HG03025 (cell line): ENCODE measurements around the gene CLCN4.

Experiments
- ATAC-seq: cut with Tn5 transposase; IDR thresholded peaks from one replicate; pipeline ENCODE4 v1.9.1; 2021; ENCODE audit warnings: mild to moderate bottlenecking, moderate library complexity; ENCODE audit not compliant: unreplicated experiment, low FRiP score

CLCN4 gene

GRCh38 chrX:10165580-10166247 lies 8.9 kb downstream of the CLCN4 start:
- no peak for ATAC-seq

- no peak for ATAC-seq
Observed at GRCh38 chrX:10166248-10166716, 9.5 kb downstream of the CLCN4 start.

GRCh38 chrX:10166731-10167151 lies 10.0 kb downstream of the CLCN4 start:
- no peak for ATAC-seq

DNA sequence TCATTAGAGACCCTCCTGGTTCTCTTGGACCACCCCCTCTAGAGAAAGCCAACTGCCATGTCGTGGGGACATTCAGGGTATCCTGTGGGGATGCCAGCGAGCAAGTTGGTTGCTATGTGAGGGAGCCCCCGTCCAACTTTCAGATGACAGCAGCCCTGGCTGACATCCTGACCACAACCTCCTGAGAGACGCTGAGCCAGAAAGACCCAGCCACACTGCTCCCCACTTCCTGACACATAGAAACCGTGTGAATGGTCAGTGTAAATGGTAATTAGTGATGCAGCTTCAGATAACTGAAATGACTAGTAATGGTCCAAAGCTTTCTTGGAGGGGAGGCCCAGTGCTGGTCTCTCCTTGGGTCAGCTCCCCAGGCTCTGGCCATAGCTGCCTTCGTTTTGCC lies 10.8 kb downstream of the CLCN4 start:
- ATAC-seq = no peak

DNA sequence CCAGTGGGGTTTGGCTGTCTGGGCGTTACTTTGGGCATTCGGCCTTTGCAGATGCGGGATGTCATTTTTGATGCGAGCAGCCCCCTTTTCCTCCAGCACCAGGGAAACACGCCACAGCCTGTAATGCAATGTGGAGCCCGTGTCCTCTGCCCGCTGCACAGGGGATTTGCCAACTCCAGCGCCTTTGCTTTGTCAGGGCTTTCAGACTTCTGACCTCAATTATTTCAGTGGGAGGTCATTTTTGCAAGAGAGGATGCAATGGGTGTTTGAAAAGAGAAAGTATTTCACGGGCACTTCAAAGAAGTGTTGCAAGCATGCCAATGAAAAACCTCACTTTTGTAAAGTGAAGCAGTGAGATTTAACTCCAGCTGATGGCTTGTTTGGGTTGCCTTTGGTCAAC lies 11.5 kb downstream of the CLCN4 start:
- ATAC-seq = no peak

- ATAC-seq = no peak
Observed at GRCh38 chrX:10169175-10169574, 12.4 kb downstream of the CLCN4 start.

DNA sequence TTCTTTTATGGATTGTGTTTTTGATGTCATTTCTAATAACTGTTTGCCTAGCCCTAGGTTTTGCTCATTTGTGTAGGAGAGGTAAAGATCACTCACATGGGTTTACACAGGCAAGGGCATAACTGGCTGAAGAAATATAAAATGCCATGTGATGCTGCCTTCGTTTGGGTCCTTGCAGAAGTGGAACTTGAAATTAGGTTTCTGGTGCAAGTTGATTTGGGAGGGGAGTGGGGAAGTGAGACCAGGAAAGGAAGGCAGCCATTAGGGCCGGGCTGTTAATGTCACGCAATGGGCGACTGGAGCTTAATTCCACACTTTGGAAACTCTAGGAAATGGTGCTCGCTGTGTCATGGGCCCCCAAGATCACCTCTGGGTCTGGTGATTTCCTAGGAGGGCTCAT lies 14.5 kb downstream of the CLCN4 start:
- no peak for ATAC-seq

- ATAC-seq = no peak
Observed at GRCh38 chrX:10172877-10173276, 16.1 kb downstream of the CLCN4 start.

DNA sequence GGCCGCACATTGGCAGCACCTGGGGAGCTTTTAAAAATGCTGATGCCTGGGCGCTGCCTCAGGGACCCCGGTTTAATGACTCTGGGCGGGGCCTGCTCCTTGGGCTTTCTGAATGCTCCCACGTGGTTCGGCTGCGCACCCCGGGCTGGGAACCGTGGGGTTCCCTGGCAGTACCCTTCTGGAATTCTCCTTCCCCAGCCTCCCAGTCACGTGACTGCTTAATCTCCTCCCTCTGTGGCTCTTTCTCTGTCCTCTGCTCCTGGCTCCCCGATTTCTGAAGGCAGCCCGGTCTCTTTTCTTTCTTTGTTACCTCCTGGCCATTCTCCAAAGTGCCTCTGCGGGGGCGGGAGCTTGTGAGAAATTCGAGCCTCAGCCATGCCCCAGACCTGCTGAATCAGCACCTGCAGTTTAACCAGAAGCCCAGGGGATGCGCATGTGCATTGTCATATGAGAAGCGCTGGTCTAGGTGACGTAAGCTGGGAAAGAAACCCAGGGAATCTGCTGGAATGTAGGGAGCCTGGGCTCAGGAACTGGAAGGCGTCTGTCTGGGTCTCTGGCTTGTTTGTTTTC lies 16.6 kb downstream of the CLCN4 start:
- no peak for ATAC-seq

DNA sequence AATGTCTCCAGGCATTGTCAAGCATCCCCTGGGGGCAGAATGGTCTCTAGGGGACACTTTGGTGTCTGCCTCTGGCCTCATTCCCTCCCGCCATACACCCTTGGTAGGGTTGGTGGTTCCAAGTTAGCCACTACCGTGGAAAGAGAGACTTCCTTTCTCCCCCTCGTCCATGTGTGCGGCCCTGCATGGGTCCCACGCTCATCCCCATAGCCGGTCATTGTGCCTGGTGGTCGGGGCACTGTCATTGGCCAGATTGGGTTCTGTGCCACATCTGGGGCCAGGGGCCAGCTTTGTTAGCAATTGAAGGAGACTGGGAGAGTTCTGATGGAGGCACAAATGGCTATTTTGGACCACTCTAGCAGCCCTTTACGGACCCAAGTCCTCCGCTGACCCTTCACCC lies 17.3 kb downstream of the CLCN4 start:
- no peak for ATAC-seq

GRCh38 chrX:10174810-10175209 lies 18.0 kb downstream of the CLCN4 start:
- no peak for ATAC-seq

- ATAC-seq = no peak
Observed at GRCh38 chrX:10175319-10175871, 18.6 kb downstream of the CLCN4 start.

DNA sequence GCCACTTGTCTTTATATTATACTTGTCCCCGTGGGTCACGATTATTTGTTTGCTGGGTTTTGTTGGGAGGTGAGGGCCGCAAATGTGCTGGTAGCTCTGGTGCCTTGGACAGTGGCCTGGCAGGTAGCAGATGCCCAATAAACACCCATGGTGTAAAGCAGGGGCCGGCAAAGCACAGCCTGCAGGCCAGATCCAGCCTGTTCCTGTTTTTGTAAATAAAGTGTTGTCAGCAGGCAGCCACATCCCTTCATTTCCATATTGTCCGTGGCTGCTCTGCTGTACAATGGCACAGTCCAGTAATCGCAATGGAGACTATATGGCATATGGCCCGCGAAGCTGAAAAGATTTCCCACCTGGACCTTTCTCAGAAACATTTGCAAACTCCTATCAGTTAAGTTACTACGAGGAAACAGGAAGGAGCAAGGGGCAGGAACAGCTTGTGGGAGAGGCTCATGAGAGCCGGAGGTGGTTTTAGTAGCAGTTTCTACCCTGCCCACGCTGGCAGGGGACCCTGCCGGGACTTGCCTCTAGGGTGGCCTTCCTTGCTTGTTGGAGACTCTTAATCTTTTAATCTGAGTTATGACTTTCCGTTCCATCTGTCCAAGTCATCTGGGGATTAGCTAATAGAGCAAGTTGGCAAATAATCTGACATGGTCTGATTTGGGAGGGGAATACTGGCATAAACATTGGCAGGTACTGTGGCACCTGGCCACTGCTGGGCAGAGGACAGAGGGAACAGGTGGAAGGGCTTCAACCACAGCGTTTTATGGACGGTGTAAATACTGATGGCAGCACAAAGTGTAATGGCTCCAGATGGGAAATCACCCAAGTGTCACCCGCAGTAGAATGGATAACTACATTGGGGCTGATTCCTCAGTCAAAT lies 19.6 kb downstream of the CLCN4 start:
- no peak for ATAC-seq

- ATAC-seq = no peak
Observed at GRCh38 chrX:10177004-10177396, 20.2 kb downstream of the CLCN4 start.

DNA sequence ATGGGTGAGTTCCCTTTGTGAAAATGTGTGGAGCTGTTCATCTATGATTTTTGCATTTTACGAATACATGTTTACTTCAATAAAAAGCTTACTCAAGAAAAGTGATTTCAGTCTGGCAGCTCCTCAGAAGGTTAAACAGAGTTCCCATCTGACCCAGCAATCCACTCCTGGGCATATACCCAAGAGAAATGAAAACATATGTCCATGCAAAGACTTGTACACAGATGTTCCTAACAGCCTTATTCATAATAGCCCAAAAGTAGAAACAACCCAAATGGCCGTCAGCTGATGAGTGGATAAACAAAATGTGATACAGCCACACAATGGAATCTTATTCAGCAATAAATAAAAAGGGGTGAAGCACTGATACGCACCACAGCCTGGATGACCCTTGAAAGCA lies 20.8 kb downstream of the CLCN4 start:
- no peak for ATAC-seq

DNA sequence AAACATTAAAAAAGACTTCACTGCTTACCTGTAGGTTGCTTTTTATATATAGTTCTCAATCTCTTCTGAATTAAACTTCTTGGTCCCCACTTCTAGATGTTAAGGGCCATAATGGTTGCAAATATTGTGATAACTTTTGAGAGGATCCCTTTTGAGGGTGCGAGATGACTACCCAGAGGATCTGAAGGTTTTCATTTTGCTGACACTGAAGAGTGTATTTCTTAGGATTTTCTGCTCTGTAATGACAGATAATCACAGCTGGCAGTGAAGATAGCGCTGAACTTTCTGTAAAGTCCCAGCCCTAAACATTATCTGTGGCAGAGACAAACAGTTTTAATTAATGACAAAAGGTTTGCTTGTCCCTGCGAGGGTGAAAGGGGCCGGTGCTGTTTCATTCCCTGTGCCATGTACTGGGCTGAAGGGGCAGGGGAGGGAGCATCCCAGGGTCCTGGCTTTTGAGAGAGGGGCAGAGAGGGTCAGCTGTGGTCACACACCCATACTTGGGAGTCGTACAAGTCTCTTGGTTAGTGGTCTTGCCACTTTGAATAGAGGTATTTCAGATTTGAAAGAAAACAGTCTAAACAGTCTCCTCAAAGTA lies 22.2 kb downstream of the CLCN4 start:
- ATAC-seq = no peak

DNA sequence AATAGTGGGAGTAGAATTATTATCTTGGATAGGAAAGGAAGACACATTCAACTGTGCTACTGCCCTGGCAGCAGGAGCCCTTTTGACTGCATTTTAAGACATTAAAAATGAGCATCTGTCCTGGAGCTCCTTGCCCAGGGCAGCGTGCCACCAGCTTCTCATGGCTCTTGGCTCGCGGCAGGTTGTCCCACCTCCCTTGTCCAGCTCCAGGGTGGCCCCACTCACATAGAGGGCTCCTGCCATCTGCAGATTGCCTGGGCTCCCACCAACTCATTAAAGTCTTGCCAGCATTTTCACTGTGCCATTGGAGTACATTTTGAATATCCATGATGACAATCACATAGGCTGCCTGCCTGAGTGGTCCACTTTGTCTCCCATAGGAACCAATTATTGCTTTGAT lies 27.0 kb downstream of the CLCN4 start:
- ATAC-seq = no peak

DNA sequence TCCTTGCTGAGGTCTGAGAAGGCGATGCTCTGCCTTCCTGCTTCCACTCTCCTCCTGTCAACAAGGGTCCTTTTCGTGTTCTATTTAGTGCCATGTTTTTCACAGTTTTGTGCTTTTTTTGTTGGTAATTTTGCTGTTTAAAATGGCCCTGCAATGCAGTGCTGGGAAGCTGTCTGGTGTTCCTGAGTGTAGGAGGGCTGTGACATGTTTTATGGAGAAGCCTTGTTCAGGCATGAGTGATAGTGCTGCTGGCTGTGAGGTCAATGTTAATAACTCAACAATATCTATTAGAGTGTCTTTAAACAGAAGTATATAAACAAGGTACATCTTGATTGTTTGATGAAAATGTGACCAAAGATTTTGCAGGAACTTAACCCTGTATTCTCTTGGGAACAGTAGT lies 27.6 kb downstream of the CLCN4 start:
- ATAC-seq = no peak

- no peak for ATAC-seq
Observed at GRCh38 chrX:10186355-10186754, 29.6 kb downstream of the CLCN4 start.

- no peak for ATAC-seq
Observed at GRCh38 chrX:10187421-10187820, 30.6 kb downstream of the CLCN4 start.
